Posterior vena cava (tissue), 2 donors: Measurements from ENCODE around the gene HRC. TPM values are rescaled to one million over a fixed set of nuclear protein-coding genes. Genes with fewer than 3 reads are reported as not detected.

Source experiments
- DNase-seq: peaks from one replicate; pipeline ENCODE4 v3.0.0-alpha.2; 2020; ENCODE audit warnings: low spot score
- intact Hi-C, 2 donors: fragments of 100-400 bp; cut with DNase I; formaldehyde crosslinking; loops; one replicate each; pipeline versions ENCODE4 v1.14.1 to v1.14.2; 2022 to 2023
- total RNA-seq, 2 donors: library from RNA; stranded (reverse); fragmentation: NEBNext Ultra II Directional; extraction: Animal tissue kit (Norgen Biotek cat#: 25700); gene quantifications; one replicate each; pipeline ENCODE4 v1.2.1, GENCODE V29; 2021
- donor health status: DM: yes; HTN: yes; CAD: no.
- donor health status: DM: yes; HTN: yes; CAD: no.

The HRC gene
- total RNA-seq, 2 donors from 2014 or later: 1.1 to 2.4 TPM

DNA sequence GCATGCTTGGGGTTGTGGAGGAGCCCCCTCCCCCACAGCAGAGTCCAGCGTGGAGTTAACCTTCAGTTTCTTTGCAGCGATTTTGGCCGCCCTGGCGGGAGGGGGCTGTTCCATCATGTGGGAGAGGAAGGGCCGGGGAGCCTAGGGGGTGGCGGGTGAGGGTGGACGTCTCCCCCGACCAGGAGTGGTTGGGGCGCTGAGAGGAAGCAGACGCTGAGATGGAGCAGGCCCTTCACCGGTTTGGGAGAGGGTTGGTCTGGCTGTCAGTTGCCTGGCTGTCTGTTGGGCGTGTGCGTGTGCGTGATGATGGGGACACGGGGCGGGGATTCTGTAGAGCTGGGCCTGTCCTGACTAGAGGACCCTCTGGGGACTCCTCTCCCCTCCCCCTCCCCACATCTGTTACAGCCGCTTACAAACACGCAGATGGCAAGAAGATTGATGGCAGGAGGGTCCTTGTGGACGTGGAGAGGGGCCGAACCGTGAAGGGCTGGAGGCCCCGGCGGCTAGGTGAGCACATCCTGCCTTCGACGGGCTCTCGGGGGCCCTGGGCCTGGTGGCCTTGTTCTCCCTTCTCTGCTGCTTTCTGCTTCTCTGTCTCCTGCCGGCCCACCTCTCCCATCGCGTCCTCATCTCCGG is 50.8 kb downstream of the HRC start:
- intact Hi-C loops: no loop called here
- no peak for DNase-seq

DNA sequence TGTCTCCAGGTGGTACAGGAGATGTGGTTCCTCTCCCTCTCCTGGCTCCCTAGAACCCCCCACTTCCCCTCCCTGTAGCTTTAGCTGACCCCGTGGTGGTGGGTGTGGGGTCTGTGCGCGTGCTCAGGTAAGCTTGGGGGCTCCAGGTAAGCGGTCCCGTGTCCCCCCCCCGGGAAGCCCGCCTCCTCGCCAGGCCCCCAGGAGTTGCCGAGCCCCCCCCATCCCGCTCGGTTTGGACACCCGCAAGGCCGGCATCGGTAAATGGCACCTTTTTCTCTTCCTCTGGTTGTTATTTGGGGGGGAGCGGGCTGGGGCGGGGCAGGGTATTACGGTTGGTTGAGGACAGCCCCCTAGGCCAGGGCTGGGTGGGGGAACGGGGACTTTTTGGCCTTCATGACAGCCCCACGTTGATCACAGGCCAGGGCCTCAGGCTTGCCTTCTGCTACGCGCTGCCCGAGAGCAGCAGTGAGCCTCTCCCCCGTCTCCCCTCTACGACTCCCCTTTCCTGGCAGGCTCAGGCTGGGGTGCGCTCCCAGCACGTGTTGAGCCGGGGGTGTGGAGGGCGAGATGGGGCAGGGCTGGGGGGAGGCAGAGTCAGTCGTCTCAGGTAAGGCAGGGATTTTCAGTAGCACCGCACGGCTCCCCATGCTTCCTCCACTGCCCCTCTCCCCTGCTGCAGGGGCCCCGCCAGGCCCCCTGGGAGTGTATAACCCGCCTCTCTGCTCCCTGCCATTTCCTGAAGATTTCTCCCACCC is 51.7 kb downstream of the HRC start:
- DNase-seq: no peak
- intact Hi-C loops: no loop called here

DNA sequence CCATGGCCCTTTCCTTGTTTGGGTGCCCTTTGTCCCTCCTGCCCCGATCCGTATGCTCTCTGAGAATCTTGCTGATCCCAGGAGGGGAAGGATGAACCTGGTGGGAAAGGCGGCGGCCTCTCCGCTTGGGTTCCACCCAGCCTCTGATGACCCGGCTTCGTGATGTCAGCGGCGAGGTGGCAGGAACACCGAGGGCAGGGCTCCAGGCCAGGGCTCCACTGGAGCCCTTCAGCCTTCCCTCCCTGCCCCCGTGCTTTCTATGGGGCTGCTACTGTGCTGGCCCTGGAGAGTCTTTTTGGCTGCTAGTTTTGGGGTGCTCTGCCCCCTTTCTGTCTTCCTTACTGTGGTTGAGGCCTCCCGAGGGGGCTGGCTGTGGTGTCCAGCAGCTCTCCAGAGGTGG is 52.9 kb downstream of the HRC start:
- no peak for DNase-seq
- intact Hi-C loops: no loop called here

Other genes starting within 250 kb of the HRC start
- not detected for gene DHDH, start 221.7 kb downstream of the HRC start, total RNA-seq
- 10 to 100 TPM; 44.6 to 53.4 TPM for gene BAX, start 200.5 kb downstream of the HRC start, total RNA-seq
- 1,000 to 10,000 TPM; 2,854 to 3,275 TPM for gene FTL, start 190.1 kb downstream of the HRC start, total RNA-seq
- gene GYS1, start 162.1 kb downstream of the HRC start, total RNA-seq: 10 to 100 TPM; 28.0 to 39.5 TPM
- gene RUVBL2, start 161.5 kb downstream of the HRC start, total RNA-seq: 10 to 100 TPM; 34.7 to 43.1 TPM
- gene LHB, start 138.3 kb downstream of the HRC start, total RNA-seq: not detected
- not detected for gene CGB3, start 131.1 kb downstream of the HRC start, total RNA-seq
- not detected for gene CGB2, start 123.5 kb downstream of the HRC start, total RNA-seq
- gene CGB1, start 118.5 kb downstream of the HRC start, total RNA-seq: not detected
- gene CGB5, start 111.5 kb downstream of the HRC start, total RNA-seq: not detected
- gene CGB8, start 106.3 kb downstream of the HRC start, total RNA-seq: not detected
- gene CGB7, start 97.6 kb downstream of the HRC start, total RNA-seq: not detected
- gene NTF4, start 90.6 kb downstream of the HRC start, total RNA-seq: not detected
- not detected for gene KCNA7, start 82.7 kb downstream of the HRC start, total RNA-seq
- gene SNRNP70, start 69.9 kb downstream of the HRC start, total RNA-seq: 100 to 1,000 TPM; 114 to 124 TPM
- gene LIN7B, start 41.0 kb downstream of the HRC start, total RNA-seq: 1 to 10 TPM; 9.0 to 9.3 TPM
- under 1 TPM in 1 of 2 donors, not detected in 1; 0.81 TPM for gene C19orf73, start 36.3 kb downstream of the HRC start, total RNA-seq
- 1 to 10 TPM; 3.6 to 4.9 TPM for gene PPFIA3, start 35.9 kb downstream of the HRC start, total RNA-seq
- 10 to 100 TPM; 20.5 to 36.0 TPM for gene TRPM4, start 2.4 kb upstream of the HRC start, total RNA-seq
- gene SLC6A16, start 169.8 kb upstream of the HRC start, total RNA-seq: 1 to 10 TPM; 1.7 to 2.6 TPM
- 10 to 100 TPM; 11.5 to 19.6 TPM for gene CD37, start 180.0 kb upstream of the HRC start, total RNA-seq
- gene TEAD2, start 207.0 kb upstream of the HRC start, total RNA-seq: 10 to 100 TPM; 31.0 to 32.4 TPM
- not detected for gene DKKL1, start 208.5 kb upstream of the HRC start, total RNA-seq
- not detected for gene KASH5, start 232.9 kb upstream of the HRC start, total RNA-seq